CD8-positive, alpha-beta memory T cell (primary cell): ENCODE data around the gene LSR. TPM values are rescaled to one million over a fixed set of nuclear protein-coding genes. Genes with fewer than 3 reads are reported as not detected.

Experiments used
- CTCF ChIA-PET: fragments of 350-600 bp; sonication (Branson Sonifier 250); formaldehyde crosslinking; loops from one replicate; lab custom pipeline; 2021; ENCODE audit warnings: antibody characterized with exemption; lab: Charles Lee
- POLR2A ChIA-PET: fragments of 350-600 bp; sonication (Branson Sonifier 250); formaldehyde crosslinking; loops from one replicate; lab custom pipeline; 2021; ENCODE audit warnings: antibody characterized with exemption; lab: Charles Lee
- DNase-seq, 5 donors: peaks; one replicate each; pipeline versions ENCODE4 v3.0.0 to v3.0.0-alpha.2; 2020 to 2022; ENCODE audit warnings: mixed read lengths in 1 of 5
- H3K27ac ChIP-seq: one replicate; pipeline ENCODE4 v1.7.0; 2013; ENCODE audit warnings: low read depth, mild to moderate bottlenecking, low read length, moderate library complexity
- H3K27me3 ChIP-seq: 2 replicates; pipeline ENCODE4 v1.7.0; 2013; ENCODE audit warnings: low read length, mild to moderate bottlenecking; ENCODE audit not compliant: insufficient read depth, poor library complexity, severe bottlenecking
- H3K36me3 ChIP-seq: 2 replicates; pipeline ENCODE4 v1.7.0; 2013; ENCODE audit warnings: mild to moderate bottlenecking, low read length, moderate library complexity; ENCODE audit not compliant: insufficient read depth
- H3K4me1 ChIP-seq: 2 replicates; pipeline ENCODE4 v1.7.0; 2013; ENCODE audit warnings: mild to moderate bottlenecking, low read length, moderate library complexity; ENCODE audit not compliant: insufficient read depth
- H3K4me3 ChIP-seq: 2 replicates; pipeline ENCODE4 v1.7.0; 2013; ENCODE audit warnings: mild to moderate bottlenecking, low read length
- H3K9me3 ChIP-seq: 2 replicates; pipeline ENCODE4 v1.7.0; 2013; ENCODE audit warnings: mild to moderate bottlenecking, low read length
- H3K27ac Mint-ChIP-seq, 8 donors: one replicate each; pipeline ENCODE4 v1.8.0; 2020 to 2021; ENCODE audit warnings: mixed read lengths in 8 of 8, mild to moderate bottlenecking in 6 of 8, inconsistent platforms in 3 of 8, moderate library complexity in 3 of 8
- H3K27me3 Mint-ChIP-seq, 2 donors: one replicate each; pipeline ENCODE4 v1.8.0; 2020 to 2021; ENCODE audit warnings: mixed read lengths in 2 of 2, mild to moderate bottlenecking in 1 of 2, moderate library complexity in 1 of 2
- H3K36me3 Mint-ChIP-seq, 3 donors: one replicate each; pipeline ENCODE4 v1.8.0; 2020 to 2021; ENCODE audit warnings: mixed read lengths in 3 of 3, inconsistent platforms in 1 of 3, mild to moderate bottlenecking in 1 of 3
- H3K4me1 Mint-ChIP-seq, 3 donors: one replicate each; pipeline ENCODE4 v1.8.0; 2020 to 2021; ENCODE audit warnings: mixed read lengths in 3 of 3, inconsistent platforms in 1 of 3, mild to moderate bottlenecking in 1 of 3
- H3K4me3 Mint-ChIP-seq, 7 donors: one replicate each; pipeline ENCODE4 v1.8.0; 2020 to 2021; ENCODE audit warnings: mixed read lengths in 7 of 7, mild to moderate bottlenecking in 6 of 7, moderate library complexity in 4 of 7, inconsistent platforms in 2 of 7
- H3K9me3 Mint-ChIP-seq, 5 donors: one replicate each; pipeline ENCODE4 v1.8.0; 2020 to 2022; ENCODE audit warnings: mixed read lengths in 5 of 5, mild to moderate bottlenecking in 3 of 5, moderate library complexity in 2 of 5, inconsistent platforms in 1 of 5
- polyA plus RNA-seq: library from polyadenylated mRNA; unstranded; fragments of 300-500 nt; fragmentation: Illumina TruSeq; gene quantifications from one replicate; pipeline ENCODE4 v1.2.3, GENCODE V29; 2021
- total RNA-seq, 2 experiments: library from RNA; stranded (reverse); gene quantifications; one replicate each; pipeline ENCODE4 v1.2.3, GENCODE V29; 2021

Gene LSR
- total and polyA plus RNA-seq, 3 experiments from 2014 or later, result 23.5 to 77.8 (median 27.5) TPM

- H3K27ac Mint-ChIP-seq, result no peak overlapping the region
- ChIA-PET CTCF (no interaction called here), POLR2A (no interaction called here)
- Histone ChIP-seq H3K4me1 (peaks cover 10% of the 10 kb centered on the region), H3K9me3 (no peaks in the 10 kb centered on the region), H3K36me3 (no peaks in the 10 kb centered on the region), H3K27ac (no peak overlapping the region), H3K27me3 (no peaks in the 10 kb centered on the region), H3K4me3 (no peak overlapping the region)
- no peak for DNase-seq
- no peaks in the 10 kb centered on the region for H3K36me3 Mint-ChIP-seq
- H3K9me3 Mint-ChIP-seq, result no peaks in the 10 kb centered on the region
- H3K27me3 Mint-ChIP-seq, result peaks cover 0 to 3% of the 10 kb centered on the region in 2 donors
- no peak overlapping the region for H3K4me3 Mint-ChIP-seq
- peaks cover 0 to 9% (median 6%) of the 10 kb centered on the region in 3 donors for H3K4me1 Mint-ChIP-seq
Observed at GRCh38 chr19:35293363-35293739, 44.5 kb downstream of the LSR start.

GRCh38 chr19:35293808-35294207 is 45.0 kb downstream of the LSR start:
- no peak overlapping the region for H3K27ac Mint-ChIP-seq
- no peak for DNase-seq
- Histone ChIP-seq H3K27ac (no peak overlapping the region), H3K9me3 (no peaks in the 10 kb centered on the region), H3K36me3 (no peaks in the 10 kb centered on the region), H3K27me3 (no peaks in the 10 kb centered on the region), H3K4me1 (peaks cover 10% of the 10 kb centered on the region), H3K4me3 (no peak overlapping the region)
- H3K36me3 Mint-ChIP-seq, result no peaks in the 10 kb centered on the region
- H3K9me3 Mint-ChIP-seq, result no peaks in the 10 kb centered on the region
- H3K4me1 Mint-ChIP-seq, result peaks cover 0 to 9% (median 6%) of the 10 kb centered on the region in 3 donors
- peaks cover 0 to 3% of the 10 kb centered on the region in 2 donors for H3K27me3 Mint-ChIP-seq
- no peak overlapping the region for H3K4me3 Mint-ChIP-seq
- POLR2A ChIA-PET, result no interaction called here
- CTCF ChIA-PET, result no interaction called here

GRCh38 chr19:35294328-35294727 is 45.5 kb downstream of the LSR start:
- CTCF ChIA-PET, result no interaction called here
- Mint-ChIP-seq H3K4me1 (peaks cover 0 to 9% (median 6%) of the 10 kb centered on the region in 3 donors), H3K27ac (peak overlapping the region in 3 of 8 donors; percentile 17 to 74 (median 39)), H3K9me3 (no peaks in the 10 kb centered on the region), H3K27me3 (peaks cover 0 to 3% of the 10 kb centered on the region in 2 donors), H3K4me3 (no peak overlapping the region), H3K36me3 (no peaks in the 10 kb centered on the region)
- Histone ChIP-seq H3K9me3 (no peaks in the 10 kb centered on the region), H3K27ac (no peak overlapping the region), H3K4me3 (no peak overlapping the region), H3K27me3 (no peaks in the 10 kb centered on the region), H3K36me3 (no peaks in the 10 kb centered on the region), H3K4me1 (peaks cover 10% of the 10 kb centered on the region)
- POLR2A ChIA-PET, result no interaction called here
- no peak for DNase-seq

GRCh38 chr19:35294859-35295791 is 46.3 kb downstream of the LSR start:
- Mint-ChIP-seq H3K4me3 (peak overlapping the region in 3 of 7 donors; percentile 22 to 37 (median 24)), H3K36me3 (no peaks in the 10 kb centered on the region), H3K27ac (peak overlapping the region in 1 of 8 donors; percentile 74), H3K27me3 (peaks cover 0 to 3% of the 10 kb centered on the region in 2 donors), H3K9me3 (no peaks in the 10 kb centered on the region), H3K4me1 (peaks cover 0 to 9% (median 6%) of the 10 kb centered on the region in 3 donors)
- ChIA-PET POLR2A (interaction anchor here (0.7 to 0.9 kb wide), 2 partner anchors 25 to 123 kb away, joined by 3 to 4 read pairs; no protein-coding TSS in a partner anchor), CTCF (no interaction called here)
- Histone ChIP-seq H3K4me3 (no peak overlapping the region), H3K27me3 (no peaks in the 10 kb centered on the region), H3K27ac (no peak overlapping the region), H3K36me3 (no peaks in the 10 kb centered on the region), H3K4me1 (peaks cover 10% of the 10 kb centered on the region), H3K9me3 (no peaks in the 10 kb centered on the region)
- no peak for DNase-seq

GRCh38 chr19:35295792-35296462 is 47.1 kb downstream of the LSR start:
- Mint-ChIP-seq H3K9me3 (no peaks in the 10 kb centered on the region), H3K4me3 (peak overlapping the region in 4 of 7 donors; percentile 22 to 58 (median 30)), H3K27me3 (peaks cover 0 to 3% of the 10 kb centered on the region in 2 donors), H3K4me1 (peaks cover 0 to 9% (median 6%) of the 10 kb centered on the region in 3 donors), H3K36me3 (no peaks in the 10 kb centered on the region), H3K27ac (peak overlapping the region in 1 of 8 donors; percentile 74)
- Histone ChIP-seq H3K4me1 (peaks cover 10% of the 10 kb centered on the region), H3K27ac (no peak overlapping the region), H3K4me3 (no peak overlapping the region), H3K36me3 (no peaks in the 10 kb centered on the region), H3K27me3 (no peaks in the 10 kb centered on the region), H3K9me3 (no peaks in the 10 kb centered on the region)
- ChIA-PET POLR2A (interaction anchor here (0.7 to 0.9 kb wide), 2 partner anchors 26 to 124 kb away, joined by 3 to 4 read pairs; no protein-coding TSS in a partner anchor), CTCF (no interaction called here)
- DNase-seq, result peak in 3 of 5 donors; percentile 20 to 58 (median 35)

- POLR2A ChIA-PET, result no interaction called here
Observed at GRCh38 chr19:35296644-35297514, 48.1 kb downstream of the LSR start.

GRCh38 chr19:35297515-35297848 is 48.7 kb downstream of the LSR start:
- H3K4me1 Mint-ChIP-seq, result peaks cover 0 to 9% (median 6%) of the 10 kb centered on the region in 3 donors
- H3K4me3 Mint-ChIP-seq, result no peak overlapping the region
- ChIA-PET POLR2A (no interaction called here), CTCF (no interaction called here)
- DNase-seq, result no peak
- no peaks in the 10 kb centered on the region for H3K36me3 Mint-ChIP-seq
- peaks cover 0 to 4% of the 10 kb centered on the region in 2 donors for H3K27me3 Mint-ChIP-seq
- Histone ChIP-seq H3K27ac (no peak overlapping the region), H3K27me3 (no peaks in the 10 kb centered on the region), H3K36me3 (no peaks in the 10 kb centered on the region), H3K9me3 (no peaks in the 10 kb centered on the region), H3K4me1 (peaks cover 10% of the 10 kb centered on the region), H3K4me3 (no peak overlapping the region)
- no peak overlapping the region for H3K27ac Mint-ChIP-seq
- no peaks in the 10 kb centered on the region for H3K9me3 Mint-ChIP-seq

More at GRCh38 chr19:35296644-35297514, 48.1 kb downstream of the LSR start:
- no peak overlapping the region for H3K27ac Mint-ChIP-seq
- peaks cover 0 to 9% (median 6%) of the 10 kb centered on the region in 3 donors for H3K4me1 Mint-ChIP-seq
- Histone ChIP-seq H3K4me1 (peaks cover 10% of the 10 kb centered on the region), H3K4me3 (no peak overlapping the region), H3K27me3 (no peaks in the 10 kb centered on the region), H3K36me3 (no peaks in the 10 kb centered on the region), H3K27ac (no peak overlapping the region), H3K9me3 (no peaks in the 10 kb centered on the region)
- H3K36me3 Mint-ChIP-seq, result no peaks in the 10 kb centered on the region
- peaks cover 0 to 4% of the 10 kb centered on the region in 2 donors for H3K27me3 Mint-ChIP-seq
- CTCF ChIA-PET, result no interaction called here
- no peaks in the 10 kb centered on the region for H3K9me3 Mint-ChIP-seq
- DNase-seq, result no peak
- no peak overlapping the region for H3K4me3 Mint-ChIP-seq
